ENCODE measurements around the gene ROBO2. TPM values are rescaled to one million over a fixed set of nuclear protein-coding genes. Genes with fewer than 3 reads are reported as not detected.

The ROBO2 gene
- total RNA-seq, 4 donors from 2014 or later = 0.16 to 4.0 (median 1.3) TPM

DNA sequence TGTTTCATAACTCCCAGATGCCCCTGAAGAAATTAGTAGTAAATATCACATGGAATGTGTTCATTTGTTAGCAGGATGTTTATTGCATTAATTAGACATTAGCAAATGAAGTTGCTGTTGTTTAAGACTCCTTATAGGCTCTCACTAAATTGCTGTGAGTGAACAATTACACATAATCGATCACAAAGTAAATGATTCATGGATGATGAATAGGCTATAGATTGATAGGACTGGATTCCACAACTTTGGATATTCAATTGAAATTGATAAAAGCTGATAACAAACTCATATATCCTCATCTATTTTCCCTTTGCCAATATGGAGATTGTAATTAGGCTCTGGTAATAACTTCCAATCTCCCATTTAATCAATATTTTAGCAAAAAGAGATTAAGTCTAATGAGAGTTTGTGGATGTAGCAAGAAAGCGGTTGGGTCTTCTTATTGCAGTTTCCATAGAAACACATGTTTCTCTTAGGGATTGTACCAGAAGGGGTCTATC lies 555.5 kb downstream of the ROBO2 start:
- TF ChIP-seq, protein P1, sequence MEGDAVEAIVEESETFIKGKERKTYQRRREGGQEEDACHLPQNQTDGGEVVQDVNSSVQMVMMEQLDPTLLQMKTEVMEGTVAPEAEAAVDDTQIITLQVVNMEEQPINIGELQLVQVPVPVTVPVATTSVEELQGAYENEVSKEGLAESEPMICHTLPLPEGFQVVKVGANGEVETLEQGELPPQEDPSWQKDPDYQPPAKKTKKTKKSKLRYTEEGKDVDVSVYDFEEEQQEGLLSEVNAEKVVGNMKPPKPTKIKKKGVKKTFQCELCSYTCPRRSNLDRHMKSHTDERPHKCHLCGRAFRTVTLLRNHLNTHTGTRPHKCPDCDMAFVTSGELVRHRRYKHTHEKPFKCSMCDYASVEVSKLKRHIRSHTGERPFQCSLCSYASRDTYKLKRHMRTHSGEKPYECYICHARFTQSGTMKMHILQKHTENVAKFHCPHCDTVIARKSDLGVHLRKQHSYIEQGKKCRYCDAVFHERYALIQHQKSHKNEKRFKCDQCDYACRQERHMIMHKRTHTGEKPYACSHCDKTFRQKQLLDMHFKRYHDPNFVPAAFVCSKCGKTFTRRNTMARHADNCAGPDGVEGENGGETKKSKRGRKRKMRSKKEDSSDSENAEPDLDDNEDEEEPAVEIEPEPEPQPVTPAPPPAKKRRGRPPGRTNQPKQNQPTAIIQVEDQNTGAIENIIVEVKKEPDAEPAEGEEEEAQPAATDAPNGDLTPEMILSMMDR (IDR thresholded peaks at IDR 0.05; ENCODE audit: low read depth) = no peak

DNA sequence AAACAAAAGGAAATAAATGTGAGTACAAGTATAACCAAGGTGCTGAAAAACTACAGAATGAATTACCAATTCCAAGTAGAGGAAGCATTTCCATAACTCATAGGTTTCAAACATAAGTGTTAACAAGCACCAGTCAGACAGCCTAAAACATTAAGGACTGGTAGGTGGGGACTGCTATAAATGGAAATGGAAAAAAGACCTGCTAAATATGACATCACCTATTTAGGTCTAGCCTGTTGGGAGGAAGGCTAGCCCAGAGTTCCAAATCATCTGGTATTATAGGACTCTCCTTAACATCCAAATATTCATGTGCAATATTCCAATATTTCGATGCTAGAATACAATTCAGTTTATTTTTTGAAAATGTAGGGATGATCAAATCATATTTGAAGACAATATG lies 560.0 kb downstream of the ROBO2 start:
- TF ChIP-seq, protein P1 (IDR thresholded peaks at IDR 0.05; ENCODE audit: low read depth) = no peak

DNA sequence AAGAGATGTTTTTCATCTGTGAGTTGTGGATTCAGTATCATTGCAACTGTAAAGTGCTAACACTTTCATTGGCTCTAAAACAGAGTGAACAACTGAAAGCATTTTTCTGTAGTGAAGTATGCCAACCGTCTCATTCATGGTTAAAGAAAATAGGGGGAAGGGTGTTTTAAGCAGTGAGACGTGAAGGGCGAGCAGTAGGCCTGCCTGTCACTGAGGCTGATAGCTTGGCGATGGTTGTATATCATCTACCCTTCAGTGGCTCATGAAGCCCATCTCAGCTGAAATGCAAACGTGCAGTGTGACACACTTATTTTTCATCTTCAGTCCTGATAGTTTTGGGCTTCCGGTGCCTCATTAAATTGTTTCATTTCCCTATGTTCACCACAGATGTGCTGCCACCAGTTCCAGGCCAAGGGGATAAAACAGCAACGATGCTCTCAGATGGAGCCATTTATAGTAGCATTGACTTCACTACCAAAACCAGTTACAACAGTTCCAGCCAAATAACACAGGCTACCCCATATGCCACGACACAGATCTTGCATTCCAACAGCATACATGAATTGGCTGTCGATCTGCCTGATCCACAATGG lies 562.0 kb downstream of the ROBO2 start:
- TF ChIP-seq, protein P1 (IDR thresholded peaks at IDR 0.05; ENCODE audit: low read depth) = no peak

DNA sequence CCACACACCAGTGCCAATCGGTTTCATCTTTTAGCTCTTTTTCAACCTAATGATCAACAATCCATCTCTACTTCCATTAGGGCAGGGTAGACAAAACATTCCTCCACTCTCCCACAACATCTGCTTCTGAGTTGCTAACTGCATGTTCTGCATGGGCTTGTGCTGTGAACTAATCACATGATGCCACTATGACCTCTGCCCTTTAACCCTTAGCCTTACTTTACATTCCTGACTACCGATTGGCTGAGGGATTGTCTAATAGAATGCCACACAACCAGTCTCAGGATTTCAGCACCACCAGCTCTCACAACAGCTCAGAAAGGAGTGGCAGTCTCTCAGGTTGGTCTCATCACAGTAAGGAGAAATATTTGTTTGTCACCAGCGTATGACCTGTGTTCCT lies 562.8 kb downstream of the ROBO2 start:
- TF ChIP-seq, protein P1 (IDR thresholded peaks at IDR 0.05; ENCODE audit: low read depth) = no peak

DNA sequence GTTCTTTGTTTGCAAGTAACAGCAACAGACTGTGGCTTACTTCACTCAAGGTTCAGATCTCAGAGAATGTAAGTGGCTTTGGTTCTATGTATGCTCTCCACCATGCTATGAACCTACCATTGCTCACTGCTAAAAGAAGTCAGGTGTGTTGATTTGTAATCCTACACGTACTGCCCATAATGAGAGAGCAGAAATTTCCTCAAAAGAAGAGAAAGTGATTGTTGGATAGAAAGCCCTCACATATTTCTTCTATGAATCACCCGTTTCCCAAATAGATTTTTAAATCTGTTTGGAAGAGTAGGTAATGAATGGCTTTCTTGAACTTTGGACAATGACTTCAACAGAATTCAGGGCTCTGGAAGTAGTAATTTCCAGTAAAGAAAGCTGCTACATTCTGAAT lies 565.4 kb downstream of the ROBO2 start:
- TF ChIP-seq, protein P1 (IDR thresholded peaks at IDR 0.05; ENCODE audit: low read depth) = no peak

DNA sequence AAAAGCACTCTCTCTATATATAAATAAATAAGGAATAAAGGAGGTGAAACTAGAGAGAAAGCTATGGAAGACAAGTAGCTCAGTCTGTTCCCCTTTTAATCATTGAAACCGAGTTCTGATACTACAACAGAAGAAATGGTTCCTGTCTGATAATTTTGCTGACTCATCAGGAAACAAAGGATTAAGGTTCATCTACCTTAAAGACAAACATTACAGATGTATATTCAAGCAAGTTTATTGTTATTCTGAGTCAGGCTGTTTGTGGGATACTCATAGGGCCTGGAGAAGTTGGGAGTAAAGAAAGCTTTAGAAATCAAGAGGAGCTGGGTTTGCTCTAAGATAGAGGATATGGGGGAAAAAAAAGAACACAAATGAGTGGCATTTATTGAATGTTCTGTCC lies 566.0 kb downstream of the ROBO2 start:
- TF ChIP-seq, protein P1 (IDR thresholded peaks at IDR 0.05; ENCODE audit: low read depth) = no peak

DNA sequence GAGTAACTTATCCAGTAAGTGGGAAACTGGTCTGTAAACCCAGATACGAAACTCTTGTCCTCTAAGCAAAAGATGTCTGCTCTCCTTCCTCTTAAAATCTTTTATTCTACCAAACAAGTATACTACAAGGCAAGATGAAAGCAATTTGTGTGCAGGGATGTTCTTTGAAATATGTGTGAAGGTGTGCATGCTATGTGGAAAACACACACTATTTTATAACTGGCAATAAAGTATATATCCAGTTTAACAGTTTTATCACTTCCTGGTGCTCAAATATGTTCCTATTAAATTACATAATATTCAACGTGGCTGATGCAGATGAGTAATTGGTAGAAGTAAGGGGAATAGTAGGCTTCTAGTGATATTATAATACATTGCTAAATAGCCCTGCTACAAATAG lies 566.5 kb downstream of the ROBO2 start:
- TF ChIP-seq, protein P1 (IDR thresholded peaks at IDR 0.05; ENCODE audit: low read depth) = no peak

All from subcutaneous adipose tissue (tissue), 4 donors.